HUES48 (cell line): ENCODE data around the gene CFAP97D2.

ENCODE experiments used
- H3K27ac ChIP-seq: one replicate; pipeline ENCODE4 v1.7.0; 2013; ENCODE audit warnings: low read depth, low read length, inconsistent platforms
- H3K27me3 ChIP-seq: 2 replicates; pipeline ENCODE4 v1.6.1; 2013; ENCODE audit warnings: mild to moderate bottlenecking, low read length; ENCODE audit not compliant: control insufficient read depth, insufficient read depth
- H3K36me3 ChIP-seq: 2 replicates; pipeline ENCODE4 v1.6.1; 2013; ENCODE audit warnings: low read length; ENCODE audit not compliant: control insufficient read depth, insufficient read depth
- H3K4me1 ChIP-seq: 2 replicates; pipeline ENCODE4 v1.6.1; 2013; ENCODE audit warnings: mild to moderate bottlenecking, low read length; ENCODE audit not compliant: control insufficient read depth, insufficient read depth
- H3K4me3 ChIP-seq: 2 replicates; pipeline ENCODE4 v1.5.1; 2013; ENCODE audit warnings: mild to moderate bottlenecking, low read depth, low read length
- H3K9ac ChIP-seq: 2 replicates; pipeline ENCODE4 v1.6.1; 2013; ENCODE audit warnings: mild to moderate bottlenecking, low read depth, low read length, moderate library complexity
- H3K9me3 ChIP-seq: 2 replicates; pipeline ENCODE4 v1.6.1; 2013; ENCODE audit warnings: low read length; ENCODE audit not compliant: control insufficient read depth, insufficient read depth

Gene CFAP97D2

DNA sequence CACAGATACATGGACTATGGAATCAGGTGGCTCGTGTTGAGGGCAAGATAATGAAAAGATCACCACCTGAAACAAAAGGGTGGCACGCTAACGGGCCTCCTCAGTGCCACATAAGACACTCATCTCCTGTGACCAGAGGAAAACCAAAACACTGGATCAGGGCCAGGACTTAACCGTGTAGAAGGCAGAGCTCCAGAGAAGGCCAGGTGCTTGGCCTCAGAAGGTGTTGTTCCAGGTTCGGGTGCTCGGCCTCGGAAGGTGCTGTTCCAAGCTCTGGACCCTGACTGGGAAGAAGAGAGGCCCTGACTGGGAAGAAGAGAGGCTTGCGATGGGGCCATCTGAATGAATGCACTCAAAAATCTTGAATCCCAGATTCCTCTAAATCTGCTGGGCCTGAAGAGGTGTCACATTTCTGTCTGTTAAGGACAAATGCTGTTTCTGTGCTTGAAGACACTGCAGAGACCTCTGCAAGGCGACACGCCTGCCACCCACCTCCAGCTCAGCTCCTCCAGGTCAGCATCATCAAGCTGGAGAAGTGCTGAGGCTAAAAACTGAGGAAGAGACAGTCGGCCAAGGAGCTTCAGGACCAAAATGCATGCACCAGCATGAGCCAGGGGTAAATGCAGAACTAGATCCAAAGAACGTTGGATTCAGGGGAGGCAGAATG lies 44.0 kb upstream of the CFAP97D2 start:
- Histone ChIP-seq H3K4me1 (peaks cover 12% of the 10 kb centered on the region), H3K27ac (no peak overlapping the region), H3K9ac (no peak overlapping the region), H3K4me3 (no peak overlapping the region), H3K36me3 (no peaks in the 10 kb centered on the region), H3K9me3 (no peaks in the 10 kb centered on the region), H3K27me3 (peaks cover 18% of the 10 kb centered on the region)

DNA sequence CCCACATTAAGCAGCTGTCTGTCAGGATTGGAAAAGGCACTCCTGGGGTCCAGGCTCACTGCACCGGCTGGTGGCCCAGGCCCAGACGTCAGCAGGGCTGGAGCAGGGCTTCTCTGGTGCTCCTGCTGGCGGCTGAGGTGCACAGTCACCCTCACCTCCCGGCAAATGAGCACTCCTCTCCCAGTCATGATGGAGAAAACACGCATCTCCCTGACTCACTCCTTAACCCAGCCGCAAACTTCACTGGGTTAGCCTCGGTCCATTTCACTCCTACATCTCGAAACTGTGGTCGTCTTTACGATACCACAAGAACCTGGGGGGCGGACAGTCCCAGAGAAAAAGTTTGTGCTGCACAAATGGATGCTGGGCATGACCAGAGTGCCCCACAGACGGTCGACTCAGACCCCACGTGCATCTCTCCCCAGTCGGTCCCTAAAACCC lies 43.3 kb upstream of the CFAP97D2 start:
- H3K9me3 ChIP-seq, result no peaks in the 10 kb centered on the region
- no peaks in the 10 kb centered on the region for H3K36me3 ChIP-seq
- no peak overlapping the region for H3K27ac ChIP-seq
- peaks cover 11% of the 10 kb centered on the region for H3K27me3 ChIP-seq
- H3K4me1 ChIP-seq, result peaks cover 6% of the 10 kb centered on the region
- H3K9ac ChIP-seq, result no peak overlapping the region
- no peak overlapping the region for H3K4me3 ChIP-seq

DNA sequence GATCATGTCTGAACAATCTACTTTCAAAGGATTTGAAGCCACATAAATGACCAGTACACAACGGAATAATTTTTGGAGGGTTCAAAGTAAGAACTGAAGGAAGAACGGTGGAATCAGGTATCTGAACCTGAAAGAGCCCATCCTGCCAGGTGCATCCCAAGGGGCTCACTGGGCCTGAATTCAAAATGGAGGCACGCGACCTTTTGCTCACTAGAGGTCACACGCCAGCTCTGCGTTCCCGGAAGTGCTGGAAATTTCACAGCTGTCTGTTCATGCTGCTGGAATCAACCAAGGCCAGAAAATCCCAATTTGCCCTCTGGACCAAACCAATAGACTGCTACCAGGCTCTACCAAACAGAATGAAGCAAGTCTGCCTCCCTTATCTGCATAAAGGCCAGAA lies 42.5 kb upstream of the CFAP97D2 start:
- Histone ChIP-seq H3K4me3 (no peak overlapping the region), H3K4me1 (peaks cover 3% of the 10 kb centered on the region; the same call in 1 of the 2 replicates), H3K9ac (no peak overlapping the region), H3K36me3 (no peaks in the 10 kb centered on the region), H3K27me3 (peaks cover 3% of the 10 kb centered on the region; the same call in 1 of the 2 replicates), H3K9me3 (no peaks in the 10 kb centered on the region), H3K27ac (no peak overlapping the region)

DNA sequence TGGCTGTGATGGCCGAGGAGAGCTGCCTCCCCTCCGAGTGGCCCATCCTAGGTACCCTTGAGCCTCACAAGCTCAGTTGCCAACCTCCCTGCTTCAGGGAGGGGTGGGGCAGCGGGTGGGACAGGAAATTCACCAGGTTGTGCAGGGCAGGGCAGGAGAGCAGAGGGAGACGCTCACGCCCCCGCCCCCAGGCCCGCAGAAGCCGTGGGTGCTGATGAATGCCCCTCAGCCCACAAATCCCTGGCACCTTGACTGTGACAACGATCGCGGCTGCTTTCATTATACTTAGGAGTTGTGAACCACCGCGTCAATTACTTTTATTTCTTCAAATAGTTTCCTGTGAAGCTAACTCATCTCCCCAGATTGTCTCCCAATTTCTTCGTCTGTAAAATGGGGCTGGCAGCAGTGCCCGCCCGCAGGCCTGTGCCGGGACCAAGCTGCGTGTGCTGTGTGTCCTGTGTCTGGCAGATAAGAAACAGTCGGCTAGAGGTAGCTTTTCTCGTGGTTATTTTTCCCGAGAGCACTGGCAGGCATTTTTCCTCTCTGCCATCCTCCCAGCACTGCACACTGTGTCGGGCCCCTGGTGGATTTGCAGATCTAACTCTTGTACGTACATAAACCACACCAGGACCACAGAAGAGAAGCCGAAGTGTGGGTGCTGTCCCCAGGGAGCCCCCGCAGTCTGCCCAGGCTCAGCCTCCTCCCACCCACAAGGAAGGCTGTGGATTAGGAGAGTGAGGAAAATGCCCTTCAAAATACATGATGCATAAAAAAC lies 38.7 kb upstream of the CFAP97D2 start:
- Histone ChIP-seq H3K9me3 (no peaks in the 10 kb centered on the region), H3K4me3 (no peak overlapping the region), H3K36me3 (no peaks in the 10 kb centered on the region), H3K27me3 (no peaks in the 10 kb centered on the region), H3K9ac (no peak overlapping the region), H3K4me1 (no peaks in the 10 kb centered on the region), H3K27ac (no peak overlapping the region)

DNA sequence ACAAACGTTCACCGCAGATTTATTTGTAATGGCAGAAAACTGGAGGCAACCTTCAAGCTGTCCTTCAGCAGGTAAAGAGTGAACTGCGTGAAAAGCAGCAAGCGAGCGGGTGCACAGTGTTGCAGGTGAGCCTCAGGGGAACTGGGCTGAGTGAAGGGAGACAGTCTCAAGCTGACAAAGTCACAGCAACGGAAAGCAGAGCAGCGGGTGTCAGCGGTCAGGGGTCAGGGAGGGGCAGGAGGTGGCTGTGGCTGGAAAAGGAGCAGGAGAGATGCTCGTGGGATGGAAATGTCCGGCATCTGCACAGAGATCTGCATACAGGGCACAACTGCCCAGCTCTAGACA lies 38.2 kb upstream of the CFAP97D2 start:
- no peak overlapping the region for H3K27ac ChIP-seq
- H3K4me1 ChIP-seq, result no peaks in the 10 kb centered on the region
- H3K36me3 ChIP-seq, result no peaks in the 10 kb centered on the region
- H3K9me3 ChIP-seq, result no peaks in the 10 kb centered on the region
- no peaks in the 10 kb centered on the region for H3K27me3 ChIP-seq
- no peak overlapping the region for H3K4me3 ChIP-seq
- H3K9ac ChIP-seq, result no peak overlapping the region

DNA sequence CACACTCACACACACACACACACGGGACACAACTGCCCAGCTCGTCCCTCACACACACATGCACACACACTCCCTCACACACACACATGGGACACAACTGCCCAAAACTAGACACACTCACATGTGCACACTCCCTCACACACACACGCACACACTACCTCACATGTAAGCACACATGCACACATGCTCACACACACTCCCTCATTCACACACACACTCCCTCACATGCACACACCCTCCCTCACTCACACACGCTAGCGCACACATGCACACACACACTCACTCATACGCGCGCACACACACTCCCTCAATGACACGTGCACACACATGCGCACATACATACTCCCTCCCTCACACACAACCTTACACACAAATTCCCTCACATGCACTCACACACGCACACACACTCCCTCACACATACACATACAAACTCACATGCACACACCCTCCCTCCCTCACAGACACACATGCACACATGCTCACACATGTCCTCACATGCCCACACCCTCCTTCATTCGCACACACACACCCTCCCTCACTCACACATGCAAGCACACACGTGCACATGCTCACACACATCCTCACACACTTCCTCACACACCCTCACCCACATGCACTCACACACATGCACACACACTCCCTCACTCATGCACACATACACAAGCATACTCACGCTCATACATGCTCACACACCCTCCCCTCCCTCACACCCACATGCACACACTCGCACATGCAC lies 37.6 kb upstream of the CFAP97D2 start:
- no peaks in the 10 kb centered on the region for H3K4me1 ChIP-seq

DNA sequence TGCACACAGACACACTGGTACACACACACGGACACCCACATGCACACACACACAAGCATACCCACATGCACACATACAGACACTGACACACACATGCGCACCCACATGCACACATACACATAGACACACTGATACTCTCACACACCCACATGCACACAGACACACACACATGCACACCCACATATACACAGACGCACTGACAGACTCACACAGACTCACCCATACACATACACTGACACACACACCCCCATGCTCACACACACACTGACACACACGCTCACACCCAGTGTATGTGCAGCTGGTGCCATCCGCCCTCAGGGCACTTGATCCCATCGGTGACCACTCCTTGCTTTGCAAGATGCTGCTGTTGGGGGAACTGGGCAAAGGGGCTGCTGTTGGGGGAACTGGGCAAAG lies 36.9 kb upstream of the CFAP97D2 start:
- Histone ChIP-seq H3K27ac (no peak overlapping the region), H3K4me1 (no peaks in the 10 kb centered on the region), H3K36me3 (no peaks in the 10 kb centered on the region), H3K27me3 (no peaks in the 10 kb centered on the region), H3K9ac (no peak overlapping the region), H3K9me3 (no peaks in the 10 kb centered on the region), H3K4me3 (no peak overlapping the region)

More for the DNA sequence above, 37.6 kb upstream of the CFAP97D2 start:
- no peaks in the 10 kb centered on the region for H3K27me3 ChIP-seq
- no peak overlapping the region for H3K27ac ChIP-seq
- no peak overlapping the region for H3K9ac ChIP-seq
- no peaks in the 10 kb centered on the region for H3K36me3 ChIP-seq
- no peak overlapping the region for H3K4me3 ChIP-seq
- no peaks in the 10 kb centered on the region for H3K9me3 ChIP-seq

DNA sequence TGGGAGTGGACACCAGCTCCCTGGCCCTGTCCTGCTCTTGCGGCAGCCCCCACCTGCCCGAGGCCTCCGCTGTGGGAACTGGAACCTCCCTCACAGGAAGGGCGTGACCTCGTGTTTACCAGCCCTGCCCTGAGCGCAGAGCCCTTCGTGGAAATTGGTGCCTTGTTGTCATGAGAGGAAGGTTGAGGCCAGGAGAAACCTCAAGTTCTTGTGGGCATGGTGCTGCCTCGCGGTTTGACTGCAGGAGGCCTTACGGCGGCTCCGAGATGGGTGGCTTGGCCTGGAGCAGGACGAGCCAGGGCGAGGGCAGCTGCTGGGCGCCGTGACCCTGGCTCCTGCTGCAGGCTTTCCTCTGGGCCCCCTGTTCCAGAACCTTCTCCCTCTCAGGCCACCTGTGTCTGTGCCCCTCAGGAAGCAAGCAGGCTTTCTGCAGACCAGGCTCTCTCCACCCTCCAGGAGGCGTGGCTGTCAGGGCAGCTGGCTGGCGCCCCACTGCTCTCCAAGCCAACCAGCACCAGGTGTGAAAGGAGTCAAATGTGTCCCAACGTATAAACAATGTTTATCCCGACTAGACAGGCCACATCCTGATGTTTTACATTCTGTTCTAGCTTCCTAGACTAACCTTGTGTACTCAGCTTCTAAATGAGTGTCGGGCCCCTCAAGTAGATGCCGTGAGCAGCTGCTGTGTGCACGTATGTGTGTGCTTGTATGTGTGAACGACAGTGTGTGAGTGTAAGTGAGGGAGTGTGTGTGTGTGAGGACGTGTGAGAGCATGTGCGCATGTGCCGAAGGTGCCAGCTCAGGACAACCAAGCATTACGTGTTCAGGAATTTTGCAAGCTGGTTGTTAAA lies 36.2 kb upstream of the CFAP97D2 start:
- no peaks in the 10 kb centered on the region for H3K27me3 ChIP-seq
- H3K4me1 ChIP-seq, result no peaks in the 10 kb centered on the region
- no peak overlapping the region for H3K4me3 ChIP-seq
- H3K9me3 ChIP-seq, result no peaks in the 10 kb centered on the region
- no peaks in the 10 kb centered on the region for H3K36me3 ChIP-seq
- no peak overlapping the region for H3K27ac ChIP-seq
- no peak overlapping the region for H3K9ac ChIP-seq

DNA sequence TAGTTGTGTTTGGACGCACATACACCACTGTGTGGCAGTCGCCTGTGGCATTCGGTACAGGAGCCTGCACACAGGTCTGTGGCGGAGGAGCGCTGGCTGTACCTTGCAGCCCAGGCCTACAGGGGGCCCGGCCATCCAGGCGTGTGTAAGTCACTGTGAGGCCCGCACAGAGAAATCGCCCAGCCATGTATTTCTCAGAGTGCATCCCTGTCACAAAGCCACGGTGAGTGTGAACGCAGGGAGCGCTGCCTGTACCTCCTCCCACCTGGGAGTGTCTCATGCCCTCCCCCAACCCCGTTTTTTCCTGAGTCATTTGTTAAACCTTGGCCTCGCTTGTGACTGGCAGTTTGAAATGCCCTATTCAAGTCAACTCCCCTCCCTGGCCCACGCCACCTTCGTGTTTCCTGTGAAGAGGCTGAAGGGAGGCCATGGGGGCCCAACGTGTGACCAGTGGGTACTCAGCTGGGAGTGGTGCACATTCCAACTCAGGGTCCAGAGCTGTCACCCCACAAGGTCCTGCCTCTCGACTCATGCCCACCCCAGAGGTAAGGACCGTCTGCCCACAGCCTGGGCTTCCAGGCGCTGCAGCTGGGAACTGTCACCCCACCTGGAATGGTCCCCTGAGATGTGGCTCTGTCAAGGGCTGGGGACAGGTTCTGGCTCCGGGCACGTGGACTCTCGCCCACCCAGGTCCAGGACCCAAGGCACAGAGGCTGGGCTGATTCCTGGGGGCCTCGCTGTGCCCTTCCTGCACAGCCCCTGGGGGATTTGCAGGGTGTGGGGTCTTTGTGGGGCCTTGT lies 35.1 kb upstream of the CFAP97D2 start:
- H3K36me3 ChIP-seq, result no peaks in the 10 kb centered on the region
- no peaks in the 10 kb centered on the region for H3K9me3 ChIP-seq
- no peak overlapping the region for H3K27ac ChIP-seq
- H3K27me3 ChIP-seq, result no peaks in the 10 kb centered on the region
- no peaks in the 10 kb centered on the region for H3K4me1 ChIP-seq
- no peak overlapping the region for H3K4me3 ChIP-seq
- H3K9ac ChIP-seq, result no peak overlapping the region

DNA sequence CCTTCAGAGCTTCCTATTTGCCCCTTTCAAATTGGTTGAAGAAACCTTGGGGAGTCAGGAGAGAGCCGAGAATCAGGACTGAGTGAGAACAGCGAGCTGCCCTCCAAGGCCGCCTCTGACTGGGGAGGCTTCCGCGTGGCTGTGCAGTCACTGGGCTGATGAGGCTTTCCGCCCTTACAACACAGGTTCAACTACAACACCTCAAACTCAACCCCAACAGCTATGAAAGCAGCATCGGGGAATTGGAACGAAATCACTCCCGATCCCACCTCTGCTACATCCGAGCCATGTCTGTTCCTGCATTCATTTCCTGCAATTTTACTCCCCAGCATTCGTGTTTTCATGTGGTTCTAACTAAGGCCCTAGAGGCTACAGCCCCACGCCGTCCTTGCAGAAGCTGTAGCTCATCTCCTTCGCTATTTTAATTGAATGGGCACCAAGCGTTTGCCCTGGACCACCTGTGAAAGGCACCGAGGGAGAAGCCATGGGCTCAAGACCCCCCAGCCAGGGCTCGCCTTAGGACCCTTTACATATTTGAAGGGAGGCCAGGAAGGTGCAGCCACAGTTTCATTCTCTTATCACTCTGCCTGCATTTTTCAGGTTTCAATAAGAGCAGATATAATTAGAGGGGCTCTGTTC lies 34.3 kb upstream of the CFAP97D2 start:
- Histone ChIP-seq H3K4me1 (no peaks in the 10 kb centered on the region), H3K27me3 (no peaks in the 10 kb centered on the region), H3K4me3 (no peak overlapping the region), H3K9ac (no peak overlapping the region), H3K36me3 (no peaks in the 10 kb centered on the region), H3K27ac (no peak overlapping the region), H3K9me3 (no peaks in the 10 kb centered on the region)
